ENCODE results near the gene ANP32B.
"Not testable (repeated sequence)": the region's sequence is repeated elsewhere in the genome, so short reads cannot be mapped to it uniquely, and the experiment has no call there.

The ANP32B gene

DNA sequence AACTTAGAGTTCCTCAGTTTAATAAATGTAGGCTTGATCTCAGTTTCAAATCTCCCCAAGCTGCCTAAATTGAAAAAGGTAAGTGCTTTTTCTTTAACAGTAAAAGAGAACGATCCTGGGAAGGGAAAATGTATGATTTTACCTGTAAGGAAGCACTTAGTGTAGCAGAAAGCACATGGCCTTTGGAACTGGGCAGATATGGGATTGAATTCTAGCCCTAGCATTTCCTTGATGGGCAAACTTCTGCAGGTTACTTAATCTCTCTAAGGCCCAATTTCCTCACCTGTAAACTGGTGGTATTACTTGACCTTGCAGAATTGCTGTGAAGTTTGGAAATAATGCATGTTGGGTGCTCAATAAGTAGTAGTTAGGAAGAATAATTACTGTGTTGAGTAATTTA lies 11.6 kb downstream of the ANP32B start:
- DNase-seq, result no peak

GRCh38 chr9:97996676-97997075 lies 13.5 kb downstream of the ANP32B start:
- not testable (repeated sequence) for DNase-seq

DNA sequence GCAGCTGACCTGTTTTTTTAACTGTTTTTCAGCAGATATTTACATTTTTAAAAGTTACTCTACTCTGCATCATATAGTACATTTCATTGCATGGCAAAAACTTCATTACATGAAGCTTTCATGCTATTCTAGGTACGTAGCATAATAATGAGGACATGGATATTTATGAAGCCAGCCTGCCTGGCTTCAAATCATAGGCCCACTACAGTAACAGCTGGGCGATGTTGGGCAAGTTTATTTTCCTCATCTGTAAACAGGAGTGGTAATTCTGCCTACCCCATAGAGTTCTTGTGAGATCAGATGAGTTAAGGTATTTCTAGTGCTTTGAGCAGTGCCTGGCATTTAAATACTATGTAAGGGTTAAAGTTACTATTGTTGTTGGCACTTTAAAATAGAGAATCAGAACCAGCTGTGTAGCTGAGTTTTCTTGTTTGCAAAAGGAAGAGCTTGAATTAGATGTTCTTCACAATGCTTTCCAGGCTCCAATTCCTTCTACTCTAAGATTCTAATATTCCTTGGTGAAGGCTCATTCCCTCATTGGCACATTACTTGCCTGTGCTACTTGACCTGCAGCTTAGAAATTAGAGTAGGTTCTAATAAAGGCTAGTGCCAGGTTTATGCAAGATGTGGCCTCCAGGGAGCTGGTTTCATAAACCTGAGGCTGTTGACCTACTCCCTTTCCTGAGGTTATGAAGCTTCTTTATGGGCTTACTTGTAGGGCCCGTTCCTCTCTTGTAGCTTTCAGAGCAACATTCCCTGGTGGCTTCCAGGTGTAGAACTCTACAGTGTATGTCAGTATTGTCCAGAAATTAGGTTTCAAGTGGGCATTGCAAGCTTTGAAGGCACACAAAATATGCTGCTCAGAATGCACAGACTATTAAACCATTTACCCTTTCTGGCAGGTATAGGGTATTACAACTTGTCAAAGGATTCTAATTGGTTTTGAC lies 14.5 kb downstream of the ANP32B start:
- DNase-seq, result no peak

DNA sequence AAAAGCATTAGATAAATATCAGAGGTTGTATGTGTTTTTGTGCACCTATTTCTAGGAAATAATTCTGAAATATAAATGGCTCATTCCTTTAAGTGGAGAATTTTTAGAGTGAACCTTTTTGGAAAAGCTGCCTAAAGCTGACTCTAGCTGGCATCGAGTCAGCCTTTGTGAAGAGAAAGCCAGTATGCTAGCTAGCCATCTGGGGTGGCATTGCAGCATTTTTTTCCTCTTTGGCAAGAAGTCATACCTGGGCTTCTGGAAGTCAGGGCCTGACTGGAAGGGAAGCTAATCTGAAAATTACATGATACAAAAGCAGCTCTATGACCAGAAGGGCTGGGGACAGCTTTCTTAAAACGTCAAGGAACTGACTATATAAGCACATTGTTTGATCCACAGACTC lies 19.7 kb downstream of the ANP32B start:
- no peak for DNase-seq

GRCh38 chr9:98006127-98006796 lies 23.1 kb downstream of the ANP32B start:
- no peak for DNase-seq

DNA sequence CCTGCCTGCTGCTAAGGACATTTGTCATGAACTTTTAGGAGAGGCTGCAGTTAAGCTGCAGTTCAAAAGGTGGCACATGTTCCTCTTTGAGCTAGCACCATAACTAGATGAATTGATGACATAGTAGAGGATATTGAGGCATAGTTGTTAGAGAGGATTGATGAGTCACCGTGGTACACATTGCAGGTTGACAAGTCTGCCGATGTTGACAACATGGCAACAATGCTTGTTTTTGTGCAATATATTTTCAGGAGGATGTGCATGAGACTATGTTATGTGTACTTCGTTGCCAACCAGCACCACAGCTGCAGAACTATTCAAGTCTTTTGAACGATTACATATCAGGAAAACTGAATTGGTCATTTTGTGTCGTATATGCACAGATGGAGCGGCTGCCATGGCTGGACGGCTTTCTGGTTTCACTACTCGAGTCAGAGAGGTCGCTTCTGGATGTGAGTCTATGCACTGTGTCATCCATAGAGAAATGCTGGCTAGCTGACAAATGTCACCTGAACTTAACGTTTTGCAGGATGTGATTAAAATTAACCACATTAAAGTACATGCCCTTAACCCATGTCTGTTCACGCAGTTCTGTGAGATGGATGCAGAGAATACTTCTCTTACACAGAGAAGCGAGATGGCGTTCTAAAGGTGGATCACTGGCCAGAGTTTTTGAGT lies 24.2 kb downstream of the ANP32B start:
- DNase-seq, result no peak

DNA sequence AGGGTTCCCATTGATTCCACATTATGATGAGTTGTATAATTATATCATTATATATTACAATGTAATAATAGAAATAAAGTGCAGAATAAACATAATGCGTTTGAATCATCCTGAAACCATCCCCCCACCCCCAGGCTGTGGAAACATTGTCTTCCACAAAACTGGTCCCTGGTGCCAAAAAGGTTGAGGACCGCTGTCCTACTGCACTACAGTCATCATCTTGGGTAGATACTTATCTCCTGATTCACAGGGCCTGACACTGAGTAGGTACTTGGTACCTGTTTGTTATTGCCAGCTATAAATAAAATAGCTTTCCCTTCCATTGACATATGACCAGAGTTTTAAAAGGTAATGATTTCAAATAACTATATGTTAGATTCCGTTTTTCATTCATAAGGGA lies 25.6 kb downstream of the ANP32B start:
- DNase-seq, result no peak

DNA sequence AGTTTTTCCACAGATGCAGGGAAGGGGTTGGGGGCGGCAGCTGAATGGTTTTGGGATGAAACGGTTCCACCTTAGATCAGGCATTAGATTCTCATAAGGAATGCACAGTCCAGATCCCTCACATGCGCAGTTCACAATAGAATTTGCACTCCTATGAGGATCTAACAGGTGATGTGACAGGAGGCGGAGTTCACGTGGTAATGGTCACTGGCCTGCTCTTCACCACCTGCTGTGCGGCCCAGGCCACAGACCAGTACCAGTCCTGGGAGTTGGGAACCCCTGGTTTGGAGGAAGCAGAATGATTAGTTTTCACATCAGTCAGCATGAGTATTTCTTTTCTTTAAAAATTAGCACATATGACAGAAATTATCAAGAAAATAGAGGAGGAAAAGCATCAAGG lies 26.3 kb downstream of the ANP32B start:
- DNase-seq, result no peak

GRCh38 chr9:98009936-98010335 lies 26.8 kb downstream of the ANP32B start:
- DNase-seq, result no peak

- DNase-seq, result no peak
Measured at GRCh38 chr9:98010445-98010844, 27.3 kb downstream of the ANP32B start.

GRCh38 chr9:98011122-98011521 lies 28.0 kb downstream of the ANP32B start:
- DNase-seq, result no peak

DNA sequence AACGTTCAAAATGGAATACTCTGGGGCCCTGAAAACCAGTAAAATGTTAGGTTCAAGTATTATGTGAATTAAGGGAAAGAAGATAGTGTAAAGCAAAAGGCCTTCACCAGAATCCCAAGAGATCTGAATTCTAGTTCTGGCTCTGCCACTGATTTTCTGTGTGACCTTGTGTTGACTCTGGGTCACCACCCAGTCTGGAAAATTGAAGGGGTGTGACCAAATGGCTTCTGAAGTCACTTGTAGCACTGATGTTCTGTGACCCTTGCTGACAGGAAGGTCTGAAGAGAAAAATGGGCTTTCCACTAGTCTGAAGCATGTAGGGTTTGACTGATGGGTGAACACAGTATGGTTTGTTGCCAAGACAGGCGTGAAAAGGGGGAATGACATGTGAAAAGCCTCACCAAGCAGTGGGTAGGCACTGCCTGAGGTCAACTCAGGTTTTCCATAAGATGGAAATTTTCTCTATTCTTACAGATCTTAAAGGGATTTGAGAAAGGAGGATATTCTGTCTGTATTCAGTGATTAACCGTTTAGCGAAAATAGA lies 33.1 kb downstream of the ANP32B start:
- DNase-seq, result no peak

DNA sequence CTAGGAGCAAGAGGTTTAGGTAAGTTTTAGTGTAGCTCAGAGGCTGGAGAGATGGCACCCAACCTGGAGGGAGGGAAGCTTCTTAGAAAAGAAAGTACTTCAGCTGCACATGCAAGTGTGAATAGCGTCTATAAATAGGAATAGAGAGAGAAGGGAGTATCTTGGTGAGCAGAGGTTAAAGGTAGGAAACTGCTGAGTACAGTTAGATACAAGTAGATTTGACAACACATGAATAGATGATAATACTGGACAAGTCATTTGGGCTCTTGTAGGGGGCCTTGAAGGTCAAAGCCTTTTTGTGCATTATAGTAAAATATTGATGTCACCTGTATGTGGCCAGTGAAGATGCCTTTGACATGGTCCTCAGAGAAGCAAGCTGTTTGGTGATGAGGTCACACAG lies 34.2 kb downstream of the ANP32B start:
- no peak for DNase-seq

- DNase-seq, result no peak
Measured at GRCh38 chr9:98018347-98018746, 35.2 kb downstream of the ANP32B start.

DNA sequence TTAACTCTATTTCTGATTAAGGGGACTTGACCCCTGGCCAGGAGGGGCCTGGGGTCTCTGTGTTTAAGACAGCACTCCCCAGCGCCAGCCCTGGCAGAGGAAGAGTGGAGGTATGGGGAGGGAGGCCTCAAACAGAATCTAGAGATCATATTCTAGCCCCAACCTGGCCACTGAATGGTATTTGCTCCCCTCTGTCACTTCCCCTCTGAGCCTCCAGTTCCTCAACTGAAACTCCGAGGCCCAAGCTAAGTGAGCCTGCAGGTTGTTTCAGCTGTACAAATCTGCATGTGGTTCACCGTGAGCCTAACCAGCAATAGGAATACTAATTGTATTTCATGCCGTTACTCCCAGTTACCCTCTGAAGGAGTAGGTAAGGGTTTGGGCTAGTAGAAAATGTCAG lies 36.0 kb downstream of the ANP32B start:
- no peak for DNase-seq

DNA sequence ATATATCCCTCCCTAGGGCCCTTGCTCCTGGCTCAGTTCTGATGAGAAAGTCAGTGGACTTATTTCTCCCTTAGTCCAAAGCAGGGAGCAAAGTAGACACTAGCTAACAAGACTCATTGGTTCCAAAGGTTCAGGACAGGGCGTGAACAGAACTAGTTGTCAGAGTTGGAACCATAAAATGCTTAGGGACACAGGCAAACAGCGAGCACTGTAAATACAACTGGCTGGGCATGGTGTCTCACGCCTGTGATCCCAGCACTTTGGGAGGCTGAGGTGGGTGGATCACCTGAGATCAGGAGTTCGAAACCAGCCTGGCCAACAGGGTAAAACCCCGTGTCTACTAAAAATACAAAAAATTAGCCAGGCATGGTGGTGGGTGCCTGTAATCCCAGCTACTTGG lies 36.7 kb downstream of the ANP32B start:
- DNase-seq, result not testable (repeated sequence)

DNA sequence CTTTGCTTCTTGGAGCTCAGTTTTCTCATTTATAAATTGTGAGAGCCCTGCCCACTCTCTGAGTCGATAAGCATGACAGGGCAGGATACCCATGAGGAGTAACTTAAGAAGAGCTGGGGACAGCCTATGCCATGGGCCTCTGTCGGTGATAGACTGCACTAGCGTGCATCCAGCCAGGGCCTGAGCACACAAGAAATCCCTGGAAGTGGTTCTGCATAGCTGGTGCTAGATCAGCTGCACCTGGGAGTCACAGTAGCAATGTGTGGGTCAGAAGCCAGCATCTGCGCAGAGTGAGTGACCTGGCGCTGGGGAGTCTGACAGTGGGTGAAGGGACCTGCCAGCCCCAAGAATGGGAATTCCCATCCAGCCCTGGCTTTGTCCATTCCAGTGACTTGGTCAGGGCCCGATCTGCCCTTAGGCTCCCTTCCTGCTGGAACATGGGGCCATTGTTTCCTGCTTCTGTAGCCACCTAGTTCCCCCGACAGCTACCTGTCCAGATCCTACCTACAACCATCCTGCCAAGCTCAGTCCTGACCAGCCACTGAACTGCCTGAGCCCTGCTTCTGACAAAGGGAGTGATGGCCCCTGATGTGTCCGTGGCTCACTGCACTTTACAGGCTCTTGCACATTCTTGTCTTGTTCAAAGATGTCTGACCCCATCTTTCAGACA lies 37.5 kb downstream of the ANP32B start:
- DNase-seq, result no peak

DNA sequence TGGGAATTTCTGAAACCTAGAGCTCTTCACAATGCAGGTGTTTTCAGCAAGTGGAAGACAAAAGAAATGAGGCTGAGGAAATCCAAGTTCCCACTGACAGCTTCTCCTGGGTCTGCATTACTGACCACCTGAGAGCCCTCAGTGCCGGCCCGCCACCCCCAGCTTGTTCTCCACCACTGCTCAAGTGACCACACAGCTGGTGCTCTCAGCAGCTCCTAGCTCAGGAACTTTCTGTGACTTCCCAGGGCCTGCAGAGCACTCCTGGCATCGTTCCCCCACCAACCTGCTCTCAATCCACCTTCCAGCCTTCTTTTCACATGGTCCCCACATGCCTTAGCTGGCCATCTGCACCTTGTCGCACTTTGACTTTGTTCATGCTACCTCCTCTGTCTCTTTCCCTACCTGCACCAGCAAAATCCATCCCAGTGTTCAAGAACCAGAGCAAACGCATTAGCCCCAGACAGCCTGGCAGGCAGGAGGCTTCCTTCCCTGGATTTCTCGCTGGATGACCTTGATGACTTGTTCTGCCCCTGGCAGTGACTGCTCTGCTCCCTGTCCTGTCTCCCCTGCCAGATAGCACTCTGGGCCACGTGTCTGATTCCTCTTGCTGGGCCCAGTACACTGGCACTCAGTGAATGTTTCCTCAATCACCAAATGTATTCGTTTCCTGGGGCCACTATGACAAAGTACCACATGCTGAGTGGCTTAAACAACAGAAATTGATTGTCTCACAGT lies 38.3 kb downstream of the ANP32B start:
- no peak for DNase-seq

- no peak for DNase-seq
Measured at GRCh38 chr9:98022447-98022846, 39.3 kb downstream of the ANP32B start.

- no peak for DNase-seq
Measured at GRCh38 chr9:98024702-98025101, 41.6 kb downstream of the ANP32B start.

- no peak for DNase-seq
Measured at GRCh38 chr9:98031169-98031568, 48.0 kb downstream of the ANP32B start.

DNA sequence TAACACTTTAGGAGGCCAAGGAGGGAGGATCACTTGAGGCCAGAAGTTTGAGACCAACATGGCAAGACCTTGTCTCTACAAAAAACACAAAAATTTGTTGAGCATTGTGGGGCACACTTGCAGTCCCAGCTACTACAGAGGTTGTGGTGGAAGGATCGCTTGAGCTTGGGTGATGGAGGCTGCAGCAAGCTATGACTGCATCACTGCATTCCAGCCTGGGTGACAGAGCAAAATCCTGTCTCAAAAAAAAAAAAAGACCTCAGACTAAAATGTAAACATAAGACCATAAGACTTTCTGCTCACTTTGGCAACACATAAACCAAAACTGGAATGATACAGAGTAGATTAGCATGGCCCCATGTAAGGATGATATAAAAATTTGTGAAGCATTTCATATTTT lies 48.8 kb downstream of the ANP32B start:
- no peak for DNase-seq

Measured in OCI-M1 (cell line).